GM12878 (cell line): Measurements from ENCODE around the gene TOX2. TPM values are rescaled to one million over a fixed set of nuclear protein-coding genes. Genes with fewer than 3 reads are reported as not detected.

ENCODE experiments used
- ATAC-seq: fragments of 200-7000 bp; cut with Tn5 transposase; 3 replicates; pipeline ENCODE4 v1.9.1; 2020; ENCODE audit warnings: mild to moderate bottlenecking, moderate library complexity
- BruUV-seq: library from RNA; stranded (reverse); fragments of 400-500 nt; replicated peaks from 2 replicates; lab custom pipeline; 2021; lab: Mats Ljungman, UMichigan
- CTCF ChIA-PET: fragments of 300-600 bp; sonication (Branson Sonifier 250); formaldehyde crosslinking; extraction: SDS; loops from one replicate; lab custom pipeline; 2021; ENCODE audit warnings: inconsistent platforms; lab: Yijun Ruan, JAX
- POLR2A ChIA-PET: fragments of 350-600 bp; formaldehyde crosslinking; extraction: SDS; loops from one replicate; lab custom pipeline; 2021; ENCODE audit warnings: inconsistent platforms; lab: Charles Lee
- RAD21 ChIA-PET: fragments of 300-600 bp; sonication (Branson Sonifier 250); formaldehyde crosslinking; loops from one replicate; lab custom pipeline; 2023; ENCODE audit warnings: antibody characterized with exemption; ENCODE audit not compliant: unreplicated experiment; lab: Charles Lee
- SMC1A ChIA-PET: fragments of 300-600 bp; sonication (Branson Sonifier 250); formaldehyde crosslinking; loops from one replicate; lab custom pipeline; 2023; ENCODE audit not compliant: unreplicated experiment, uncharacterized antibody; lab: Charles Lee
- DNase-seq: peaks from one replicate; pipeline ENCODE4 v3.0.0-alpha.2; 2011; ENCODE audit warnings: low read depth, low spot score
- FAIRE-seq: peaks from 3 replicates; lab custom pipeline; 2011; peaks lifted over from hg19 to GRCh38; lab: Jason Lieb, UNC
- H2AFZ ChIP-seq: 2 replicates; pipeline ENCODE4 v1.6.0; 2011; ENCODE audit warnings: low read depth, low read length, control low read depth; ENCODE audit not compliant: control insufficient read depth
- H3K27ac ChIP-seq: 2 replicates; pipeline ENCODE4 v1.5.1; 2011; ENCODE audit warnings: control low read depth; ENCODE audit not compliant: control insufficient read depth, insufficient read depth
- H3K27me3 ChIP-seq, 2 experiments: replicated peaks in 1 of 2; 2 replicates each; pipeline versions ENCODE4 v1.6.0 to v1.6.1; 2011; ENCODE audit warnings: low read length in 1 of 2; ENCODE audit not compliant: control insufficient read depth in 2 of 2, insufficient read depth in 2 of 2
- H3K36me3 ChIP-seq, 2 experiments: 2 replicates each; pipeline ENCODE4 v1.5.1; 2011; ENCODE audit warnings: low read length in 1 of 2; ENCODE audit not compliant: control insufficient read depth in 2 of 2, insufficient read depth in 2 of 2
- H3K4me1 ChIP-seq: 2 replicates; pipeline ENCODE4 v1.6.1; 2011; ENCODE audit warnings: mild to moderate bottlenecking, low read length, moderate library complexity, mixed read lengths; ENCODE audit not compliant: control insufficient read depth, insufficient read depth
- H3K4me2 ChIP-seq: 2 replicates; pipeline ENCODE4 v1.6.0; 2011; ENCODE audit warnings: control low read depth; ENCODE audit not compliant: control insufficient read depth, insufficient read depth
- H3K4me3 ChIP-seq: fragments of 200-600 bp; sonication (generic); 2 replicates; pipeline ENCODE4 v1.5.1; 2016
- H3K79me2 ChIP-seq: 2 replicates; pipeline ENCODE4 v1.6.0; 2011; ENCODE audit warnings: low read length; ENCODE audit not compliant: control insufficient read depth, insufficient read depth
- H3K9ac ChIP-seq: 2 replicates; pipeline ENCODE4 v1.8.0; 2011; ENCODE audit warnings: low read length, control low read depth, mixed read lengths; ENCODE audit not compliant: control insufficient read depth, insufficient read depth
- H3K9me3 ChIP-seq: replicated peaks from 3 replicates; pipeline ENCODE4 v1.5.1; 2011; ENCODE audit warnings: mild to moderate bottlenecking, low read length; ENCODE audit not compliant: control insufficient read depth, insufficient read depth
- H4K20me1 ChIP-seq: 2 replicates; pipeline ENCODE4 v1.6.0; 2011; ENCODE audit not compliant: control insufficient read depth, insufficient read depth
- ATF7 ChIP-seq: fragments of 450-650 bp; IDR thresholded peaks from 2 replicates; pipeline ENCODE4 v1.6.1; 2016; ENCODE audit warnings: low read depth, mild to moderate bottlenecking
- BMI1 ChIP-seq: fragments of 450-650 bp; IDR thresholded peaks from 2 replicates; pipeline ENCODE4 v1.6.1; 2016; ENCODE audit warnings: mild to moderate bottlenecking, moderate library complexity, borderline replicate concordance
- E2F4 ChIP-seq: IDR thresholded peaks from 2 replicates; pipeline ENCODE4 v1.6.1; 2012; ENCODE audit warnings: low read depth, low read length, improper control_type of control experiment
- ETV6 ChIP-seq, 2 experiments: fragments of 450-650 bp in 1 of 2; IDR thresholded peaks in 1 of 2; conservative IDR thresholded peaks in 1 of 2; 2 replicates each; pipeline ENCODE4 v1.6.1; 2014; ENCODE audit warnings: antibody characterized with exemption in 1 of 2, borderline replicate concordance in 1 of 2, low read depth in 1 of 2, mild to moderate bottlenecking in 1 of 2, moderate library complexity in 1 of 2
- JUND ChIP-seq: IDR thresholded peaks from 2 replicates; pipeline ENCODE4 v1.6.1; 2012; ENCODE audit warnings: low read depth, mild to moderate bottlenecking, low read length, improper control_type of control experiment, moderate library complexity
- KAT2A ChIP-seq: conservative IDR thresholded peaks from 2 replicates; pipeline ENCODE4 v1.6.1; 2011; ENCODE audit warnings: low read depth, low read length; ENCODE audit not compliant: control insufficient read depth
- KLF5 ChIP-seq: fragments of 450-650 bp; IDR thresholded peaks from 2 replicates; pipeline ENCODE4 v1.6.1; 2014; ENCODE audit warnings: mild to moderate bottlenecking; ENCODE audit not compliant: partially characterized antibody
- PML ChIP-seq: IDR thresholded peaks from 2 replicates; pipeline ENCODE4 v1.6.1; 2012; ENCODE audit warnings: low read length, inconsistent platforms
- SKIL ChIP-seq: fragments of 450-650 bp; IDR thresholded peaks from 2 replicates; pipeline ENCODE4 v1.6.1; 2017; ENCODE audit warnings: mild to moderate bottlenecking, low read depth, inconsistent platforms; ENCODE audit not compliant: poor library complexity, severe bottlenecking
- WGBS: methylation state at CpG from one replicate; pipeline ENCODE4 v1.1.6; 2016; ENCODE audit warnings: low lambda C conversion rate; ENCODE audit not compliant: insufficient replicate concordance, insufficient coverage; ENCODE audit errors: missing lambda C conversion rate; 5-methylcytosine and 5-hydroxymethylcytosine counted together
- in situ Hi-C: fragments of 300-500 bp; cut with MboI; formaldehyde crosslinking; loops from 9 replicates; pipeline ENCODE4 v1.14.3; 2018; ENCODE audit warnings: mixed read lengths
- intact Hi-C: fragments of 100-400 bp; cut with micrococcal nuclease; formaldehyde crosslinking; loops from one replicate; pipeline ENCODE4 v1.14.2; 2022; ENCODE audit not compliant: unreplicated experiment
- polyA plus RNA-seq, 11 experiments: library from polyadenylated mRNA; depleted of rRNA in 4 of 11; unstranded in 6 of 11; stranded (reverse) in 5 of 11; fragments of >200 nt; fragmentation: Nextera tagmentation in 4 of 11; fragmentation: Illumina TruSeq in 1 of 11; extraction: Ambion mirVana in 4 of 11; extraction: Trizol in 1 of 11; gene quantifications; 1 replicate in 1 of 11; 2 replicates in 10 of 11; pipeline versions ENCODE4 v1.2.1 to v1.2.3, GENCODE V29; 2011 to 2016; ENCODE audit warnings: inconsistent platforms in 2 of 11, missing spikeins in 2 of 11, low read depth in 1 of 11
- total RNA-seq, 4 experiments: library from RNA; depleted of rRNA in 3 of 4; stranded (reverse); fragments of >200 nt in 3 of 4; fragmentation: Illumina TruSeq in 1 of 4; extraction: Trizol in 1 of 4; gene quantifications; 2 replicates each; pipeline versions ENCODE4 v1.2.1 to v1.2.3, GENCODE V29; 2013 to 2021
- TF ChIP-seq, protein P1 (sequence below): fragments of 450-650 bp; IDR thresholded peaks from 2 replicates; pipeline ENCODE4 v1.6.1; 2017; ENCODE audit warnings: mild to moderate bottlenecking
- TF ChIP-seq, protein P2 (sequence below): fragments of 450-650 bp; IDR thresholded peaks from 2 replicates; pipeline ENCODE4 v1.6.1; 2016; ENCODE audit warnings: mild to moderate bottlenecking
- TF ChIP-seq, protein P3 (sequence below): fragments of 450-650 bp; IDR thresholded peaks from 2 replicates; pipeline ENCODE4 v1.6.1; 2016; ENCODE audit warnings: mild to moderate bottlenecking
- TF ChIP-seq, protein P4 (sequence below): fragments of 450-650 bp; IDR thresholded peaks from 2 replicates; pipeline ENCODE4 v1.6.1; 2014; ENCODE audit warnings: mild to moderate bottlenecking

Gene TOX2
- total and polyA plus RNA-seq, 10 of the 15 experiments (the other 5 are each of a cell fraction or from before 2014, with no cell fraction given) = 2.6 to 40.5 (median 7.9) TPM

DNA sequence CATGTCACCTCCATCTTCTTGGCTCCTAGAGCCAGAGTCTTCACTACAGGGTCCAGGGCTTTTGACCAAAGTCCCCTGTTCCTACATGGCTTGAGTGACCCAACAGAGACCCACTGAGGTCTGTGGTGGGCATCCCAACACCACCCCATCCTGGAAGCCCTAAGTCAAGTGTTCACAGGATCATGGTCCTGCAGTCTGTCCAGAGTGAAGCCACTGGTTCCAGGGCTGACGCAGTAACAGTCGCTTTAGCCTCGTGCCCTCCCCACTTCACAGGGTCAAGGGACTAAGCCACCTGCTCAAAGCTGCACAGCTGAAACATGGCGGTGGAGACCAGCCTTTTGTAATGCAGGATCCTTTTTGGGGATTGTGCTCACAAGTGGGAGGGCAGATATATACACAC, 138.4 kb downstream of the TOX2 start (continued):
- no peak for TF ChIP-seq BMI1
- TF ChIP-seq, protein P1, sequence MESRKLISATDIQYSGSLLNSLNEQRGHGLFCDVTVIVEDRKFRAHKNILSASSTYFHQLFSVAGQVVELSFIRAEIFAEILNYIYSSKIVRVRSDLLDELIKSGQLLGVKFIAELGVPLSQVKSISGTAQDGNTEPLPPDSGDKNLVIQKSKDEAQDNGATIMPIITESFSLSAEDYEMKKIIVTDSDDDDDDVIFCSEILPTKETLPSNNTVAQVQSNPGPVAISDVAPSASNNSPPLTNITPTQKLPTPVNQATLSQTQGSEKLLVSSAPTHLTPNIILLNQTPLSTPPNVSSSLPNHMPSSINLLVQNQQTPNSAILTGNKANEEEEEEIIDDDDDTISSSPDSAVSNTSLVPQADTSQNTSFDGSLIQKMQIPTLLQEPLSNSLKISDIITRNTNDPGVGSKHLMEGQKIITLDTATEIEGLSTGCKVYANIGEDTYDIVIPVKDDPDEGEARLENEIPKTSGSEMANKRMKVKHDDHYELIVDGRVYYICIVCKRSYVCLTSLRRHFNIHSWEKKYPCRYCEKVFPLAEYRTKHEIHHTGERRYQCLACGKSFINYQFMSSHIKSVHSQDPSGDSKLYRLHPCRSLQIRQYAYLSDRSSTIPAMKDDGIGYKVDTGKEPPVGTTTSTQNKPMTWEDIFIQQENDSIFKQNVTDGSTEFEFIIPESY = no peak

DNA sequence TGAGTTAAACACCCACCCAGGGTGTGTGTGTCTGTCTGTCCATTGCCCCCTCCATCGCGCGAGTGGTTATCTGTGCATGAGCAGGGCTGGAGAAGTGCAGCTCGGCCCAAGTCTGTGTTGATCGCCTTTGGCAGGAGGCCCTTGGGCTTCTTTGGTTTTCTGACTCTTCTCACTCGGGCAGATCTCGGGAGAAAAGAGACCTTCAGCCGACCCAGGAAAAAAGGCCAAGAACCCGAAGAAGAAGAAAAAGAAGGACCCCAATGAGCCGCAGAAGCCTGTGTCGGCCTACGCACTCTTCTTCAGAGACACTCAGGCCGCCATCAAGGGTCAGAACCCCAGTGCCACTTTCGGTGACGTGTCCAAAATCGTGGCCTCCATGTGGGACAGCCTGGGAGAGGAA, 139.5 kb downstream of the TOX2 start:
- in situ Hi-C loops (no loop called here), intact Hi-C loops (no loop called here)
- H3K79me2 ChIP-seq = no peaks in the 10 kb centered on the region
- H4K20me1 ChIP-seq = no peaks in the 10 kb centered on the region
- no TSS peak for BruUV-seq
- peaks cover 0 to 3% of the 10 kb centered on the region in 2 experiments; a peak in 2 of 4 replicates for H3K36me3 ChIP-seq
- POLR2A ChIA-PET = no interaction called here
- no peaks in the 10 kb centered on the region for H3K4me1 ChIP-seq
- no peaks in the 10 kb centered on the region for H3K27me3 ChIP-seq
- no peak overlapping the region for H2AFZ ChIP-seq
- no peak overlapping the region for H3K27ac ChIP-seq
- H3K9ac ChIP-seq = no peak overlapping the region
- RAD21 ChIA-PET = no interaction called here
- no peak for ATAC-seq
- no peaks in the 10 kb centered on the region; the same call in 2 of the 3 replicates for H3K9me3 ChIP-seq
- H3K4me2 ChIP-seq = no peak overlapping the region
- 96% methylated on average over 16 of the region's 16 CpGs for WGBS
- SMC1A ChIA-PET = interaction anchor here (0.5 to 1.5 kb wide), 4 partner anchors 17 to 304 kb away, joined by 3 to 5 read pairs (median 3); no protein-coding TSS in a partner anchor
- no peak overlapping the region for H3K4me3 ChIP-seq
- no peak for FAIRE-seq
- no peak for DNase-seq
- CTCF ChIA-PET = interaction anchor here (1.4 kb wide), 1 partner anchor 26 kb away, joined by 6 read pairs; no protein-coding TSS in a partner anchor
- no peak for TF ChIP-seq ETV6 (conservative IDR thresholded peaks at IDR 0.05 in 1 of 2, IDR thresholded peaks at IDR 0.05 in 1 of 2; ENCODE audit: borderline replicate concordance in 1 of 2, low read depth in 1 of 2)
- no peak for TF ChIP-seq KAT2A
- no peak for TF ChIP-seq E2F4
- no peak for TF ChIP-seq KLF5
- TF ChIP-seq ATF7 = no peak
- TF ChIP-seq JUND = no peak
- TF ChIP-seq PML = no peak
- TF ChIP-seq, protein P2, sequence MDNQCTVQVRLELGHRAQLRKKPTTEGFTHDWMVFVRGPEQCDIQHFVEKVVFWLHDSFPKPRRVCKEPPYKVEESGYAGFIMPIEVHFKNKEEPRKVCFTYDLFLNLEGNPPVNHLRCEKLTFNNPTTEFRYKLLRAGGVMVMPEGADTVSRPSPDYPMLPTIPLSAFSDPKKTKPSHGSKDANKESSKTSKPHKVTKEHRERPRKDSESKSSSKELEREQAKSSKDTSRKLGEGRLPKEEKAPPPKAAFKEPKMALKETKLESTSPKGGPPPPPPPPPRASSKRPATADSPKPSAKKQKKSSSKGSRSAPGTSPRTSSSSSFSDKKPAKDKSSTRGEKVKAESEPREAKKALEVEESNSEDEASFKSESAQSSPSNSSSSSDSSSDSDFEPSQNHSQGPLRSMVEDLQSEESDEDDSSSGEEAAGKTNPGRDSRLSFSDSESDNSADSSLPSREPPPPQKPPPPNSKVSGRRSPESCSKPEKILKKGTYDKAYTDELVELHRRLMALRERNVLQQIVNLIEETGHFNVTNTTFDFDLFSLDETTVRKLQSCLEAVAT = no peak
- TF ChIP-seq, protein P3, sequence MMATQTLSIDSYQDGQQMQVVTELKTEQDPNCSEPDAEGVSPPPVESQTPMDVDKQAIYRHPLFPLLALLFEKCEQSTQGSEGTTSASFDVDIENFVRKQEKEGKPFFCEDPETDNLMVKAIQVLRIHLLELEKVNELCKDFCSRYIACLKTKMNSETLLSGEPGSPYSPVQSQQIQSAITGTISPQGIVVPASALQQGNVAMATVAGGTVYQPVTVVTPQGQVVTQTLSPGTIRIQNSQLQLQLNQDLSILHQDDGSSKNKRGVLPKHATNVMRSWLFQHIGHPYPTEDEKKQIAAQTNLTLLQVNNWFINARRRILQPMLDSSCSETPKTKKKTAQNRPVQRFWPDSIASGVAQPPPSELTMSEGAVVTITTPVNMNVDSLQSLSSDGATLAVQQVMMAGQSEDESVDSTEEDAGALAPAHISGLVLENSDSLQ = no peak
- TF ChIP-seq, protein P4, sequence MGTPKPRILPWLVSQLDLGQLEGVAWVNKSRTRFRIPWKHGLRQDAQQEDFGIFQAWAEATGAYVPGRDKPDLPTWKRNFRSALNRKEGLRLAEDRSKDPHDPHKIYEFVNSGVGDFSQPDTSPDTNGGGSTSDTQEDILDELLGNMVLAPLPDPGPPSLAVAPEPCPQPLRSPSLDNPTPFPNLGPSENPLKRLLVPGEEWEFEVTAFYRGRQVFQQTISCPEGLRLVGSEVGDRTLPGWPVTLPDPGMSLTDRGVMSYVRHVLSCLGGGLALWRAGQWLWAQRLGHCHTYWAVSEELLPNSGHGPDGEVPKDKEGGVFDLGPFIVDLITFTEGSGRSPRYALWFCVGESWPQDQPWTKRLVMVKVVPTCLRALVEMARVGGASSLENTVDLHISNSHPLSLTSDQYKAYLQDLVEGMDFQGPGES = no peak
- TF ChIP-seq SKIL = no peak
